ENCODE results near the gene THOC5. TPM values are rescaled to one million over a fixed set of nuclear protein-coding genes. Genes with fewer than 3 reads are reported as not detected.

THOC5 gene
- total RNA-seq, 2 experiments from 2014 or later = 63.9 to 71.7 TPM

DNA sequence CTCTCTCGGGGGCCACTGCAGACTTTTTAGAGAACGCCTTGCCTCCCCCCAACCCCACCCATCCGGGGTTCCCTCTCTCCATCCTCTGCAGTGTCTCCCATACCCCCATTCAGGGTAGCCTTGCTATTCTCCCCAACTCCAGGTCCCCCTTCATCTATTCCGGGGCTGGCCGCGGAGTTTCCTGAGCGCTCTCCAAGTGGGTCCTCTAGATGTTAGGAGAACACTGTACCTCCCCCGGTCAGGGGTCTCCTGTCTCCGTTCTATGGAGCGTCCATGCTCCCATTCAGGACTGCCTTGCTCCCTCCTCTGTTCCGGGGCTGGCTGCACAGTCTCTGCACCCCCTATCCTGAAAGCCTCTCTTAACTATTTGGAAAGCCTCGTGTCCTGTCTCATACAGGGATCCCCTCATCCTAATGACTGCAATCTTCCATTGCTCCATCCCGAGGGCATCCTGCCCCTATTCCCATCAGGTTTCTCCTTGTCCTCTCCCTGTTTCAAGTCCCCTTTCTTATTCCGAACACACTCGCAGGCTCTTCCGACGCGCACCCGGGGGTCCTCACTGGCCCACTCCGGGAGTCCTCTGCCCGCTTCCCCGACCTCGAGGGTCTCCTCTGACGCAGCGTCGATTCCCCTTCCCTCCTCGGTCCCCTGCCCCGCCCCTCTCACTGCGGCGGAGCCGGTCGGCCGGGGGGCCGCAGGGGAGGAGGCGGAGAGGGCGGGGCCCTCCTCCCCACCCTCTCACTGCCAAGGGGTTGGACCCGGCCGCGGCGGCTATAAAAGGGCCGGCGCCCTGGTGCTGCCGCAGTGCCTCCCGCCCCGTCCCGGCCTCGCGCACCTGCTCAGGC is 73.9 kb downstream of the THOC5 start, which contains the start of gene NEFH:
Gene NEFH, plus strand, starts transcription at position 802 of the 845 bp plus-strand sequence. CDS start 45 bp downstream, outside the sequence.
- peaks cover 2% of the 10 kb centered on the region for H3K36me3 Mint-ChIP-seq
- DNase-seq = peak; percentile 11
- peaks cover 50% of the 10 kb centered on the region for H3K27me3 Mint-ChIP-seq
- H3K9me3 Mint-ChIP-seq = no peaks in the 10 kb centered on the region
- peaks cover 8% of the 10 kb centered on the region for H3K4me1 Mint-ChIP-seq
- H3K27ac Mint-ChIP-seq = no peak within 1 kb of the TSS
- H3K4me3 Mint-ChIP-seq = peak within 1 kb of the TSS; percentile 68

GRCh38 chr22:29478326-29479276 is 75.0 kb downstream of the THOC5 start:
- Mint-ChIP-seq H3K4me1 (peaks cover 8% of the 10 kb centered on the region), H3K9me3 (no peaks in the 10 kb centered on the region), H3K27me3 (peaks cover 50% of the 10 kb centered on the region)

GRCh38 chr22:29477723-29478318 is 75.7 kb downstream of the THOC5 start:
- peaks cover 2% of the 10 kb centered on the region for H3K36me3 Mint-ChIP-seq
- H3K4me1 Mint-ChIP-seq = peaks cover 8% of the 10 kb centered on the region
- H3K9me3 Mint-ChIP-seq = no peaks in the 10 kb centered on the region
- peaks cover 50% of the 10 kb centered on the region for H3K27me3 Mint-ChIP-seq
- DNase-seq = no peak
- no peak overlapping the region for H3K4me3 Mint-ChIP-seq
- no peak overlapping the region for H3K27ac Mint-ChIP-seq

More at GRCh38 chr22:29478326-29479276, 75.0 kb downstream of the THOC5 start:
- Mint-ChIP-seq H3K4me3 (no peak overlapping the region), H3K36me3 (peaks cover 2% of the 10 kb centered on the region), H3K27ac (no peak overlapping the region)
- DNase-seq = peak; percentile 21

DNA sequence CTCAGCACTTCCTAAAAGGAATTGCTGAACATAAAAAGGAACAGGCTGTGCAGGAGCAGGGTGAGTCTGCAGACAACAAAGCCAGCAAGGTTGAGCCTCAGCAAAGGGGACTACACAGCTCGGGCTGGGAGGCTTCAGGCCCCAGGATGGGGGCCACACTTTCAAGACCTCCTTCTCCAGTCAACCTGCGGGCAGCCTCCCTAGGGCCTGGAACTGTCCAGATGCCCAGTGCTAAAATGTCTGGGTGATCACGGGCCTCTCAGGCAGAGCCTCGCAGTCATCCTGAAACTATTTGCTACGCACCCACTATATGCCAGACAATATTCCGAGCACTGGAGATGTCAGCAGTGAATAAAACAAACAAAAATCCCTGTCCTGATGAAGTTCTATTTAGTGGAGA is 77.4 kb downstream of the THOC5 start:
- Mint-ChIP-seq H3K4me3 (no peak overlapping the region), H3K36me3 (no peaks in the 10 kb centered on the region), H3K9me3 (no peaks in the 10 kb centered on the region), H3K27ac (no peak overlapping the region), H3K27me3 (peaks cover 44% of the 10 kb centered on the region), H3K4me1 (peaks cover 5% of the 10 kb centered on the region)
- DNase-seq = no peak

DNA sequence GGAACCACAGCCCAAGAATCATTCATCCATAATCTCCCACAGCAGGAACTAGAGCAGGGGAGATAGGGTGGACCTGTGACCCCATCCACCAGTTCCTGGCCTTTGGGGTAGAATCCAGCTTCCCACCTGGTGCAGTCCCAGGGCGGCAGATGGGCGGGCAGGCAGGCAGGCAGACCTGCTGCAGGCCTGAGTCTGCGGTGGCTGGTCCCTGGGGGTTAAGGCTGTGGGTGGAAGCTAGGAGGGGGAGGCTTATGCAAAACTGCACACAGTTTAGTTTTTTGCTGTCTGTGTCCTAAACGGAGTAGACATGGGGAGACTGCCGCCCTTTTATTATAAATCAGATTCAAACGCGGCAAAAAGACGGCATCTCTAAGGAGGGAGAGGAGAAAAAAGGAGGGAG is 78.0 kb downstream of the THOC5 start:
- no peak for DNase-seq
- Mint-ChIP-seq H3K27ac (no peak overlapping the region), H3K4me1 (peaks cover 5% of the 10 kb centered on the region), H3K27me3 (peaks cover 44% of the 10 kb centered on the region), H3K36me3 (no peaks in the 10 kb centered on the region), H3K9me3 (no peaks in the 10 kb centered on the region), H3K4me3 (no peak overlapping the region)

DNA sequence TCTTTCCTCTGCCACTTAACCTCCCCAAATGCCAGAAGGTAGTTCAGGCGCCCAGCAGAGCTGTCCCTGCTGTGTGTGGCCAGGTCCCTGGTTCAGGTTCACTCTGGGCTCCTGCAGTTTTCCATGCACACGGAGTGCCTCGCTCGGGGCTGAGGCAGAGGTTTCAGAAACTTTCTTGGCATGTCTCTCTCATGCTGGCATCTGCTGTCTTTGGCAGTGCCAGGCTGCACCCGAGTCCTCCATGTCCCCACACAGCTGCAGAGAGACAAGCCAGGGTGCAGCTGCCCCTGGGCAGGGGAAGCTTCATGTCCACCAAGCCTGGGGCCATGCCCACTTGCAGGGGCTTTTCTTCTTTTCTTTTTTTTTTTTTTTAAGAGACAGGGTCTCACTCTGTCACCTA is 80.6 kb downstream of the THOC5 start:
- no peaks in the 10 kb centered on the region for H3K9me3 Mint-ChIP-seq
- no peaks in the 10 kb centered on the region for H3K4me1 Mint-ChIP-seq
- H3K36me3 Mint-ChIP-seq = no peaks in the 10 kb centered on the region
- H3K27me3 Mint-ChIP-seq = peaks cover 31% of the 10 kb centered on the region
- no peak for DNase-seq
- H3K4me3 Mint-ChIP-seq = no peak overlapping the region
- H3K27ac Mint-ChIP-seq = no peak overlapping the region

GRCh38 chr22:29470159-29470855 is 83.2 kb downstream of the THOC5 start:
- H3K27me3 Mint-ChIP-seq = peaks cover 15% of the 10 kb centered on the region
- H3K9me3 Mint-ChIP-seq = no peaks in the 10 kb centered on the region
- peak overlapping the region; percentile 46 for H3K4me3 Mint-ChIP-seq
- H3K36me3 Mint-ChIP-seq = no peaks in the 10 kb centered on the region
- no peaks in the 10 kb centered on the region for H3K4me1 Mint-ChIP-seq
- peak; percentile 76 for DNase-seq
- no peak overlapping the region for H3K27ac Mint-ChIP-seq

DNA sequence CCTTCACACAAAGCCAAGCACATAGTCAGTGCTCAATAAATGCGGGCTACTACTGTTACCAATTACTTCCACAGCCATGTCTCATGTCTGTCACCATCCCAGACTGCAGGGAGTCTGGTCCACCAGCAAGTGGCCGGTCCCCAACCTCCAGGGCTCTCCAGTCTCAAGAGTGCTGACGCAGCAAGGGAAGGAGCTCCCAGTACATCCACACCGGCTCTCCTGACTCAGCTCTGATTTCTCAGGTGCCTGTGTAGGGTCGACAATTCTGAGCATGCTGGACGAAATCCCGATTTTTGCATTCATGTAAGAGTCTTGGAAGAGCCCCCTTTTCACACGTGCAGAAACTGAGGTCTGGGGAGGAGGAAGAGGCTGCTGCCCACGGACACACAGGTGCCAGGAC is 83.8 kb downstream of the THOC5 start:
- no peaks in the 10 kb centered on the region for H3K4me1 Mint-ChIP-seq
- H3K27ac Mint-ChIP-seq = no peak overlapping the region
- DNase-seq = no peak
- peaks cover 15% of the 10 kb centered on the region for H3K27me3 Mint-ChIP-seq
- H3K4me3 Mint-ChIP-seq = no peak overlapping the region
- no peaks in the 10 kb centered on the region for H3K9me3 Mint-ChIP-seq
- no peaks in the 10 kb centered on the region for H3K36me3 Mint-ChIP-seq

DNA sequence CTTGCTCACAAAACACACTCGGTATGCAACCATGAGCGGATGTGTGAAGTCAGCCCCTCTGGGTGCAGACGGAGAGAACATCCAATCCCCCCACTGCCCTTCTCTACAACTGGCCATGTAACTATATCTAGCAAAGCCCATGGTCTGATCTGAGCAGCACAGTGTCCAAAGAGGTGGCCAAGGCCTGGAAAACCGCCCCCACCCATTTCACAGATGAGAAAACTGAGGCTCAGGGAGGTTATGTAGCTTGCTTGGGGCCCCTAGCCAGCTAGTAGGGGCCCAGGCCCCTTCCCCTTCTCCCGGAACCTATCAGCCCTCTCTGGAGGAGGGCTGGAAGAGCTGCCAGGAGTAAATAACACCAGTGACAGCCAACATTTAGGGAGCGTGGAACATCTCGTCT is 89.0 kb downstream of the THOC5 start:
- DNase-seq = no peak
- Mint-ChIP-seq H3K27me3 (peaks cover 7% of the 10 kb centered on the region), H3K9me3 (no peaks in the 10 kb centered on the region), H3K36me3 (no peaks in the 10 kb centered on the region), H3K27ac (no peak overlapping the region), H3K4me3 (no peak overlapping the region), H3K4me1 (no peaks in the 10 kb centered on the region)

- H3K36me3 Mint-ChIP-seq = no peaks in the 10 kb centered on the region
- no peak for DNase-seq
- H3K9me3 Mint-ChIP-seq = no peaks in the 10 kb centered on the region
- H3K4me3 Mint-ChIP-seq = no peak overlapping the region
- no peaks in the 10 kb centered on the region for H3K27me3 Mint-ChIP-seq
- no peaks in the 10 kb centered on the region for H3K4me1 Mint-ChIP-seq
- H3K27ac Mint-ChIP-seq = no peak overlapping the region
Observed at GRCh38 chr22:29463629-29464028, 89.9 kb downstream of the THOC5 start.

- H3K4me3 Mint-ChIP-seq = no peak overlapping the region
- H3K27me3 Mint-ChIP-seq = no peaks in the 10 kb centered on the region
- no peaks in the 10 kb centered on the region for H3K9me3 Mint-ChIP-seq
- no peaks in the 10 kb centered on the region for H3K4me1 Mint-ChIP-seq
- DNase-seq = no peak
- no peaks in the 10 kb centered on the region for H3K36me3 Mint-ChIP-seq
- H3K27ac Mint-ChIP-seq = no peak overlapping the region
Observed at GRCh38 chr22:29461263-29461662, 92.3 kb downstream of the THOC5 start.

GRCh38 chr22:29459773-29460172 is 93.8 kb downstream of the THOC5 start:
- Mint-ChIP-seq H3K4me1 (no peaks in the 10 kb centered on the region), H3K36me3 (no peaks in the 10 kb centered on the region), H3K4me3 (no peak overlapping the region), H3K27ac (no peak overlapping the region), H3K27me3 (no peaks in the 10 kb centered on the region), H3K9me3 (no peaks in the 10 kb centered on the region)
- no peak for DNase-seq

DNA sequence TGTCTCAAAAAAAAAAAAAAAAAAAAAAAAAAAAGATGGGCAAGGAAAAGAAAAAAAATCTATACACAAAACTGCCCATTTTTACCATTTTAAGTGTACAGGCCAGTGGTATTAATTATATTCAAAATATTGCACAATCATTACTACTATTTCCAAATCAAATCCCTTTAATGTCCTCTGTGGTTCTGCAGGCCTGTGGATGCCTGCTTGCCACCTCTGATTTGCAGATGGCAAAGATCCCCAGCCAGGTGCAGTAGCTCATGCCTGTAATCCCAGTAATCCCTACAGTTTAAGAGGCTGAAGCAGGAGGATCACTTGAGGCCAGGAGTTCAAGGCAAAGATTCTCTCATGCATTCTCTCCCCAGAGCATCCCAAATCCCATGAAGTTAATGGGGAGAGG is 95.0 kb downstream of the THOC5 start:
- Mint-ChIP-seq H3K4me1 (no peaks in the 10 kb centered on the region), H3K36me3 (no peaks in the 10 kb centered on the region), H3K27me3 (no peaks in the 10 kb centered on the region), H3K4me3 (no peak overlapping the region), H3K27ac (no peak overlapping the region), H3K9me3 (no peaks in the 10 kb centered on the region)
- no peak for DNase-seq

DNA sequence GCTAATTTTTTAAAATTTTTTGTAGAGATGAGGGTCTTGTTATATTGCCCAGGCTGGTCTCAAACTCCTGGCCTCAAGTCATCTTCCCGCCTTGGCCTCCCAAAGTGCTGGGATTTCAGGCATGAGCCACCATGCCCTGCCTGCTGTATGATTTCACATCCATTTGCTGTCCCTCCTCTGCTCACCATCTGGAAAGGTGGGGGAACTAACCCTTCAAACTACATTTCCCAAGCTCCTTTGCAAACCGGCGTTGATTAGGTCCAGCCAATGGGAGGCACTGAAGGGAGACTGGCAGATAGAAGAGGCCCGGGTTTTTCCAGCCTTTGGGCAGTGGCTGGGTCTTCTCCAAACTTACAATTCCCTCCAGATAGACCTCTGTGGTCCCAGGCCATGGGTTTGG is 95.8 kb downstream of the THOC5 start:
- Mint-ChIP-seq H3K9me3 (no peaks in the 10 kb centered on the region), H3K4me3 (no peak overlapping the region), H3K36me3 (no peaks in the 10 kb centered on the region), H3K27ac (no peak overlapping the region), H3K27me3 (no peaks in the 10 kb centered on the region), H3K4me1 (no peaks in the 10 kb centered on the region)
- DNase-seq = peak; percentile 24
